ENCODE data around the gene IDH1. TPM values are rescaled to one million over a fixed set of nuclear protein-coding genes. Genes with fewer than 3 reads are reported as not detected.

Gene IDH1
- total and polyA plus RNA-seq, 10 of the 15 experiments (the other 5 are each of a cell fraction or from before 2014, with no cell fraction given) = 39.0 to 114 (median 55.0) TPM

DNA sequence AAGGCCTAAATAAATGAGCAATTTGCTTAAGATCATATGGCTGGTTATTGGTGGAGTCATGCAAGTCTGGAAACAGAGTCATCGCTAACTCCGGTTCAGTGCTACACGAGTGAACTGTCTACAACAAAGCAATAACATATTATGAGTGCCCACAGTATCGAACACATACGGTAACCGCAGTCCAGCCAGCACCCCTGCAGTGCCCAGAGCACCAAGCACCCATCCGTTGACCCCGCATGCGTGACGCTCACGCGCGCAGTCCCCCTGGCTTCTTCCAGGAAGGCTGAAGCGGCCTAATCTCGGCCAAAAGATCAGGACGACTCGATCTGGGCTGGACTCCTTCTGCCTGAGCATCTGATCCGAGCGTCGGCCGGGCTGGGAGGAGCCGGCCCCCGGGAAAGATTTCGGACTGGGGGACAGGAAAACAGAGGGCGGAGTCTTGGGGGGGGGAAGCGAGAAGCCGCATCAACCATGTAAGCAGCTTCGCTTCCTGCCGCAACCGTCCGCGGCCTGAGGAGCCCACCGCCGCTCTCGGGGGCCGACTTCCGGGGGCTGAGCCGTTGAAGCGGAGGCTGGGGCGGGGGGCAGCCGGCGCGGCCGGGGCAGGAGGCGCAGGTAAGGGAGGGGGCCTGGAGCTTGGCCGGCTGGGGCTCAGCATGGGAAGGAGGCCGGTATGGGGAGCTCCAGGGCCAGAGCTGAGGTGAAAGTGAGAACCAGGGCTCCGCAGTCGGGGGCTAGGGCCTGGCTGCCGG lies 11.1 kb upstream of the IDH1 start, which contains the start of gene PIKFYVE (continued):
- TF ChIP-seq, protein P1, sequence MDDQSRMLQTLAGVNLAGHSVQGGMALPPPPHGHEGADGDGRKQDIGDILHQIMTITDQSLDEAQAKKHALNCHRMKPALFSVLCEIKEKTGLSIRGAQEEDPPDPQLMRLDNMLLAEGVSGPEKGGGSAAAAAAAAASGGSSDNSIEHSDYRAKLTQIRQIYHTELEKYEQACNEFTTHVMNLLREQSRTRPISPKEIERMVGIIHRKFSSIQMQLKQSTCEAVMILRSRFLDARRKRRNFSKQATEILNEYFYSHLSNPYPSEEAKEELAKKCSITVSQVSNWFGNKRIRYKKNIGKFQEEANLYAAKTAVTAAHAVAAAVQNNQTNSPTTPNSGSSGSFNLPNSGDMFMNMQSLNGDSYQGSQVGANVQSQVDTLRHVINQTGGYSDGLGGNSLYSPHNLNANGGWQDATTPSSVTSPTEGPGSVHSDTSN (IDR thresholded peaks at IDR 0.05; ENCODE audit: insufficient replicate concordance, low read depth, low read length) = peak; percentile 58
- TF ChIP-seq, protein P2, sequence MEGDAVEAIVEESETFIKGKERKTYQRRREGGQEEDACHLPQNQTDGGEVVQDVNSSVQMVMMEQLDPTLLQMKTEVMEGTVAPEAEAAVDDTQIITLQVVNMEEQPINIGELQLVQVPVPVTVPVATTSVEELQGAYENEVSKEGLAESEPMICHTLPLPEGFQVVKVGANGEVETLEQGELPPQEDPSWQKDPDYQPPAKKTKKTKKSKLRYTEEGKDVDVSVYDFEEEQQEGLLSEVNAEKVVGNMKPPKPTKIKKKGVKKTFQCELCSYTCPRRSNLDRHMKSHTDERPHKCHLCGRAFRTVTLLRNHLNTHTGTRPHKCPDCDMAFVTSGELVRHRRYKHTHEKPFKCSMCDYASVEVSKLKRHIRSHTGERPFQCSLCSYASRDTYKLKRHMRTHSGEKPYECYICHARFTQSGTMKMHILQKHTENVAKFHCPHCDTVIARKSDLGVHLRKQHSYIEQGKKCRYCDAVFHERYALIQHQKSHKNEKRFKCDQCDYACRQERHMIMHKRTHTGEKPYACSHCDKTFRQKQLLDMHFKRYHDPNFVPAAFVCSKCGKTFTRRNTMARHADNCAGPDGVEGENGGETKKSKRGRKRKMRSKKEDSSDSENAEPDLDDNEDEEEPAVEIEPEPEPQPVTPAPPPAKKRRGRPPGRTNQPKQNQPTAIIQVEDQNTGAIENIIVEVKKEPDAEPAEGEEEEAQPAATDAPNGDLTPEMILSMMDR (IDR thresholded peaks at IDR 0.05 in 2 of 3, conservative IDR thresholded peaks at IDR 0.05 in 1 of 3; ENCODE audit: control insufficient read depth in 2 of 3, extremely low read depth in 1 of 3, insufficient read depth in 1 of 3, low read depth in 3 of 3, low read length in 3 of 3) = peak in 1 of 3 experiments; percentile 11; a peak in 1 of 6 replicates
- TF ChIP-seq, protein P3, sequence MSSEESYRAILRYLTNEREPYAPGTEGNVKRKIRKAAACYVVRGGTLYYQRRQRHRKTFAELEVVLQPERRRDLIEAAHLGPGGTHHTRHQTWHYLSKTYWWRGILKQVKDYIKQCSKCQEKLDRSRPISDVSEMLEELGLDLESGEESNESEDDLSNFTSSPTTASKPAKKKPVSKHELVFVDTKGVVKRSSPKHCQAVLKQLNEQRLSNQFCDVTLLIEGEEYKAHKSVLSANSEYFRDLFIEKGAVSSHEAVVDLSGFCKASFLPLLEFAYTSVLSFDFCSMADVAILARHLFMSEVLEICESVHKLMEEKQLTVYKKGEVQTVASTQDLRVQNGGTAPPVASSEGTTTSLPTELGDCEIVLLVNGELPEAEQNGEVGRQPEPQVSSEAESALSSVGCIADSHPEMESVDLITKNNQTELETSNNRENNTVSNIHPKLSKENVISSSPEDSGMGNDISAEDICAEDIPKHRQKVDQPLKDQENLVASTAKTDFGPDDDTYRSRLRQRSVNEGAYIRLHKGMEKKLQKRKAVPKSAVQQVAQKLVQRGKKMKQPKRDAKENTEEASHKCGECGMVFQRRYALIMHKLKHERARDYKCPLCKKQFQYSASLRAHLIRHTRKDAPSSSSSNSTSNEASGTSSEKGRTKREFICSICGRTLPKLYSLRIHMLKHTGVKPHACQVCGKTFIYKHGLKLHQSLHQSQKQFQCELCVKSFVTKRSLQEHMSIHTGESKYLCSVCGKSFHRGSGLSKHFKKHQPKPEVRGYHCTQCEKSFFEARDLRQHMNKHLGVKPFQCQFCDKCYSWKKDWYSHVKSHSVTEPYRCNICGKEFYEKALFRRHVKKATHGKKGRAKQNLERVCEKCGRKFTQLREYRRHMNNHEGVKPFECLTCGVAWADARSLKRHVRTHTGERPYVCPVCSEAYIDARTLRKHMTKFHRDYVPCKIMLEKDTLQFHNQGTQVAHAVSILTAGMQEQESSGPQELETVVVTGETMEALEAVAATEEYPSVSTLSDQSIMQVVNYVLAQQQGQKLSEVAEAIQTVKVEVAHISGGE (CRISPR knock-in tag; IDR thresholded peaks at IDR 0.05) = no peak
- TF ChIP-seq PML (IDR thresholded peaks at IDR 0.05; ENCODE audit: low read length) (peak; percentile 78), MYC (IDR thresholded peaks at IDR 0.05; ENCODE audit: insufficient read depth, insufficient read length, insufficient replicate concordance, low read length, severe bottlenecking) (no peak), IRF3 (IDR thresholded peaks at IDR 0.05) (no peak), POLR2AphosphoS2 (IDR thresholded peaks at IDR 0.05; ENCODE audit: low read depth, low read length) (peak; percentile 45; the same call in 1 of the 2 replicates), PAX8 (IDR thresholded peaks at IDR 0.05) (no peak), BACH1 (IDR thresholded peaks at IDR 0.05; ENCODE audit: borderline replicate concordance) (peak; percentile 57; the same call in 1 of the 2 replicates), GATAD2B (conservative IDR thresholded peaks at IDR 0.05; ENCODE audit: low read depth) (peak; percentile 84; the same call in 1 of the 2 replicates), TCF3 (IDR thresholded peaks at IDR 0.05; ENCODE audit: borderline replicate concordance, insufficient read depth, low read depth, low read length) (0 out of 2 replicates have a peak, but pooled peaks have one; percentile 54), SUZ12 (IDR thresholded peaks at IDR 0.05; ENCODE audit: unreplicated experiment) (no peak), ZSCAN29 (IDR thresholded peaks at IDR 0.05) (no peak), NRF1 (conservative IDR thresholded peaks at IDR 0.05; ENCODE audit: low read depth, low read length) (peak; percentile 40), MLLT1 (IDR thresholded peaks at IDR 0.05) (peak; percentile 100), RCOR1 (conservative IDR thresholded peaks at IDR 0.05; ENCODE audit: low read depth, low read length) (0 out of 2 replicates have a peak, but pooled peaks have one; percentile 62)
